AML-193 (cell line): ENCODE results near the gene RFTN1.

Source experiments
- DNase-seq, 2 experiments: peaks; one replicate each; lab custom pipeline; 2025; lab: John Stamatoyannopoulos, UW

Gene RFTN1

GRCh38 chr3:16272588-16272987 is 240.9 kb downstream of the RFTN1 start:
- no peak for DNase-seq

- DNase-seq: no peak
Observed at GRCh38 chr3:16270855-16271254, 242.6 kb downstream of the RFTN1 start.

GRCh38 chr3:16266714-16267113 is 246.8 kb downstream of the RFTN1 start:
- no peak for DNase-seq
